ENCODE results near the gene NPC1L1.
"Not testable (repeated sequence)": the region's sequence is repeated elsewhere in the genome, so short reads cannot be mapped to it uniquely, and the experiment has no call there.

NPC1L1 gene

DNA sequence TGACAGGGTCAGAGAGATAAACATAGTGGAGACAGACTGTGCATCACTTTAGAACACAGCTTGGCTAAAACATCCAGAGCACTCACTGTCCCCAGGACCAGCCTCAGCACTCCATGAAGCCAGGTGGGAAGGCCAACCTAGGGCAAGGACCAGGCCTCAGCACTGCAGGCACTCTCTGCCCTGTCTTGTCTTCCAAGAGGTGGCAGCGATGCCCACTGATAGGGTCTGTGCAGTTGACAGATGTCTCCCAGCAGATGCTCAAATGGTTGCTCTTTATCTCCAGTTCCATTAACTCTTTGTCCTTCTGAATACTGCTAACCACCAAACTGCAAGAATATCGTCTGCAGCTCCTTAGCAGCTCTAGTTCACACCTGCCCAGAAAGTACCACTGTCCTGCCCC lies 23.5 kb upstream of the NPC1L1 start:
- no peak for DNase-seq

DNA sequence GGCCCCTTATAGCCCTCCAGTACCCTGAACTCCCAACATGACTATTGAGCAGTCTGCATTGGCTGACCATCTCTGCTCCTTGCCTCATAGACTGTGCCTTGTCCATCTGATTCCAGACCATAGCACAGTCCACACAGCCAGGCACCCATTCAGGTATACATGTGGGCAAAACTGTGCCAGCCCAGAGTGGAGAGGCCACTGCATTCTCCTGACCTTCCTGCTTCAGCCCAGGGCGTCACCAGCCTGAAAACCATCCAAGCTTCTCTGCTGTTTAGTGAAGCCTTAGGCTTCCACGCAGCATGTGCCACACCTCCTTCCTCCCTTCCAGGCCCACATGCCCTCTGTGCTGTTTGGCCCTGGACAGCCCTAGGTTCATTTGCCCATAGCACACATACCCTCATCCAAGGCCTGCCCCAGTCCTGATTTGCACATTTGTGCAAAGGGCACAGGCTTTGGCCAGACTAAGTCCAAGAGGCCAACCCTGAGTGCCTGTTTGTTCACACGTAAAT lies 22.1 kb upstream of the NPC1L1 start:
- DNase-seq = no peak

DNA sequence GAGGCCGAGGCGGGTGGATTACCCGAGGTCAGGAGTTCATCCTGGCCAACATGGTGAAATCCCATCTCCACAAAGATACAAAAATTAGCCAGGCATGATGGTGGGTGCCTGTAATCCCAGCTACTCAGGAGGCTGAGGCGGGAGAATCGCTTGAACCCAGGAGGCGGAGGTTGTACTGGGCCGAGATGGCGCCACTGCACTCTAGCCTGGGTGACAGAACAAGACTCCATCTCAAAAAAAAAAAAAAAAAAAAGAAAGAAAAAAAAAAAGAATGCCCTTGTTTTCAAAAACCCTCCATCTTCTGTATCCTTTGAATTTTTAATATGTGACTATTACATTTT lies 21.5 kb upstream of the NPC1L1 start:
- not testable (repeated sequence) for DNase-seq

DNA sequence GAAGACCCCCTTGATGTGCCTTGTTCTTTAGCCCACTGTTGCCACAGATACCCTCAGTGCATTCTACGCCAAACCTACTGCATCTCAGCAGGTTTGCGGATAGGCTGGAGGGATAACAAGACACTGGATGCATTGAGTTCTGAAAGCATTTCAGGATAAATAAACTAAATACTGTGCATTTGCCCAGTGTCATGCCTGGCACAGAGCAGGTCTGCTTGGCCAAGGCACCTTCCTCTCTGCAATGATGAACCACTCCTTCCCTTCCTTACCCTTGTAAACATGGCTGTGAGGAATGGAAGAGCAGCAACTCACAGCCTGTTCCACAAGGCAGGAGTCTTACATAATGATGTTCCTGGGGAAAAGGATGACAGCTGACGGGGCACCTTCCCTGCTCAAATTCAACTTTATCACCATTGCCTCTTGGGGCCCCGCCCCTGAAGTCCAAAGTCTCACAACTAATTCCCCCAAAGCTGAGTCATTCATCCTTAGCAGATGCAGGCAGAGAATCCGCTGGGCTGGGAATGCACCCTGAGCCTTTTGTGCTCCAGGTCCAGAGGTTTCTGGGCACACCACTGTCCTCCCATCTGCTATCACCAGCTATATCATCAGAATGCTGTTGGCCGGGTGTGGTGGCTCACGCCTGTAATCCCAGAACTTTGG lies 21.0 kb upstream of the NPC1L1 start:
- no peak for DNase-seq

DNA sequence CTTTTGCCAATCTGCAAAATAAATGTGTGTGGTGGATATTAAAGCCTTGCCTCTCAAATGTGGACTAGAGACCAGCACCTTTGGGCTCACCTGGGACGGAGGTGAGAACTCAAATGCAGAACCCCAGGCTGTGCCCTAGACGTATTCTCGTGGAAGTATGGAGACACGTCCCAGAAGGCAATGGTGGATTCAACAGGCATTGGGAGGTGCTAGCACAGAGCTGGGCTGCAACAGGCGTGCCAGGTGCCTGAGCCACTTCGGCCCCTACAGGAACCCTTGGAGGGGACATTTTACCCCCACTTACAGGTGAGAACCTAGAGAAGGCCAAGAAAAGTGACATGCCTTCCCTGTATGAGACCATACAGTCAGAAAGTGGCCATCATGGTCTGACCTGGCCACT lies 20.4 kb upstream of the NPC1L1 start:
- DNase-seq = no peak

DNA sequence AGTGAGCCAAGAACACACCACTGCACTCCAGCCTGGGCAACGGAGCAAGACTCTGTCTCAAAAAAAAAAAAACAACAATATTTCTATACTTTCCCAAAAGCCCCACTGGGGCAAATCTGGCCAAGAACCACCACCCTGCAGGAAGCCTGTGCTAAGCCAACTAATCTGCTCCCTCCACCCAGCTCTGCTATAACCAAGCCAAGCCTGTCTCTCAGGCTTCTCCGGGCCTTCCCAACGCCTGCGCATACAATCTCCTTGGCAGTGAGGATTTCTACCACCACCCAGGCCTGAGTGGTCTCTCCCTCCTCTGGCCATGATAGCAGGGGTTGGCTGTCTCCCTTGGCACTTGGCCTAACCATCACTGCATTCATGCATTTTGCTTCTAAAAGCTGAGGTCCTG lies 18.4 kb upstream of the NPC1L1 start:
- DNase-seq = no peak

DNA sequence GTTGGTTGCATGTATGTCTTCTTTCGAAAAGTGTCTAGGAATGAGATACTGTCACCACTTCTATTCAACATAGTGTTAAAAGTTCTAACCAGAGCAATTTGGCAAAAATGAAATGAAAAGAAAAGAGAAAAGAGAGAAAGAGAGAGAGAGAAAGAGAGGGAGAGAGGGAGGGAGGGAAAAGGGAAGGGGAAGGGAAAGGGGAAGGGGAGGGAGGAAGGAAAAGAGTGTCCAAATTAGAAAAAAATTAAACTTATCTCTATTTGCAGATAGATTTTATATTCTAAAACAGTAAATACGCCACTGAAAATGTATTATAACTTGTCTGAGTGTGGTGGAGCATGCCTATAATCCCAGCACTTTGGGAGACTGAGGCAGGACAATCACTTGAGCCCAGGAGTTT lies 16.4 kb upstream of the NPC1L1 start:
- no peak for DNase-seq

DNA sequence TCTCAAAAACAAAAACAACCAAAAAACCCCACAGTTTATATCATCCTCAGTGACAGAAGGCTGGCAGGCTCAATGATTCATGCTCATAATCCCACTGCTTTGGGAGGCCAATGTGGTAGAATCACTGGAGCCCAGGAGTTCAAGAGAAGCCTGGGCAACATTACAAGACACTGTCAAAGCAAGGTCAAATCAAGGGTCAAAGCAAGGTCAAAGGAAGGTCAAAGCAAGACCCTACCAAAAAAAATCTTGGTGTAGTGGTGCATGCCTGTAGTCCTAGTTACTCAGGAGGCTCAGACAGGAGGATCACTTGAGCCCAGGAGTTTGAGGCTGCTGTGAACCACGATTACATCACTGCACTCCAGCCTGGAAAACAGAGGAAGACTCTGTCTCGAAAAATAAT lies 14.2 kb upstream of the NPC1L1 start:
- DNase-seq = no peak

DNA sequence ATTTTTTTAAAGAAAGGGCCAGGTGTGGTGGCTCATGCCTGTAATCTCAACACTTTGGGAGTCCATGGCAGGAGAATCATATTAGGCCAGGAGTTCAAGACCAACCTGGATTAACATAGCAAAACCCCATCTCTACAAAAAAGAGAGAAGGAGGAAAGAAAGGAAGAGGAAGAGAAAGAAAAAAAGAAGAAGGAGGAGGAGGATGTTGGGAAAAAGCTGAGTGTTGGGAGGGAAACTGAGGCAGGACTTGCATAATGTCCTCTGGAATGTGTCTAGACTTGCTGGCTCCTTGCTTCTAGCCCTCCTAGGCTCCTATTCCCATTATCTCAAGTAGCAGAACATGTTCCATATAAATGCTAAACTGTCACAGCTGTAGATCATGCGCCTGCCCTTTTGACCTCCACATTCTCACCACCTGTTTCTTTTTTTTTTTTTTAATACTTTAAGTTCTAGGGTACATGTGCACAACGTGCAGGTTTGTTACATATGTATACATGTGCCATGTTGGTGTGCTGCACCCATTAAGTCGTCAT lies 11.4 kb upstream of the NPC1L1 start:
- DNase-seq = not testable (repeated sequence)

DNA sequence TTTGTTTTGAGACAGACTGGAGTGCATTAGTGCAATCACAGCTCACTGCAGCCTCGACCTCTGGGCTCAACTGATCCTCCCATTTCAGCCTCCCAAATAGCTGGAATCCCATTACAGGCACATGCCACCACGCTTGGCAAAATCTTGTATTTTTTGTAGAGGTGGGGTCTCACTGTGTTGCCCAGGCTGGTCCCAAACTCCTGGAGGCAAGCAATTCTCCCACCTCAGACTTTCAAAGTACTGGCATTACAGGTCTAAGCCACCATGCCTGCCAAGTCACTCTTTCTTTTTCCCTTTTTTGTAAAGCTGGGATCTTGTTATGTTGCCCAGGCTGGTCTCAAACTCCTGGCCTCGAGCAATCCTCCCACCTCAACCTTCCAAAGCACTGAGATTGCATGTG lies 8.3 kb upstream of the NPC1L1 start:
- no peak for DNase-seq

DNA sequence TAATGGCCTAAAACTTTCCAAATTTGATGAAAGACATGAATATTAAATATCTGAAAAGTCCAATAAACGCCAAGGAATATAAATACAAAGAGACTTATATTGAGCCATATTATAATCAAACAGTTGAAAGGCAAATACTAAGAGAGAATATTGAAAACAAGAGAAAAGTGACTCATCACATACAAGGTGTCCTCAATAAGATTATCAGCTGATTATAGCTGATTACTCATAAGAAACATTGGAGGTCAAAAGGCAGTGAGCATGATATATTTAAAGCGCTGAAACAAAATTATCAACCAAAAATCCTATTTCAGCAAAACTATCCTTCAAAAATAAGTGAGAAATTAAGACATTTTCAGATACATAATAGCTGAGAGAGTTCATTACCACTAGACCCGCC lies 7.8 kb upstream of the NPC1L1 start:
- DNase-seq = no peak

DNA sequence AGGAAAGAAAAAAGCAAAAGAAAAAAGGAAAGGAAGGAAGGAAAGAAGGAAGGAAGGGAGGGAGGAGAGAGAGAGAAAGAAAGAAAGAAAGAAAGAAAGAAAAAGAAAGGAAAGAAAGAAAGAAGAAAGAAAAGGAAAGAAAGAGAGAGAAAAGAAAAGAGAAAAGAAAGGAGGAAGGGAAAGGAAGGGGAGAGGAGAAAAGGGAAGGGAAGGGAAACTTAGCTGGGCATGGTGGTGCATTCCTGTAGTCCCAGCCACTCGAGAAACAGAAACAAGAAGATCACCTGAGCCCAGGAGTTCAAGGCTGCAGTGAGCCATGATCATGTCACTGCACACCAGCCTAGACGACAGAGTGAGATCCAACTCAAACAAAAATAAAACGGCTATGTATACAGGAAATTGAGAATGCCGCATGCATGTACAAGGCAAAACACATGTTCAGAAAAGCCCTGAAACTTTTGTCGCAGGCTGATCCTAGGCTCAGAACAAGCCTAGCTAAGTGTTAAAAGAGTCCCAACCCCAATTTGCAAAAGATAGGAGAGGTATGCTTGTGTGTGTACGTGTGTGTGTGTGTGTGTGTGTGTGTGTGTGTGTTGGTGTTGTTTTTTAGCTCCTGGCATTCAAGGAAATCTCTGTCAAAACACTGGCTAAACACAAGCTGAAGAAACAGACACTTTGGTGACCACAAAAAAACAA lies 6.6 kb upstream of the NPC1L1 start:
- no peak for DNase-seq

DNA sequence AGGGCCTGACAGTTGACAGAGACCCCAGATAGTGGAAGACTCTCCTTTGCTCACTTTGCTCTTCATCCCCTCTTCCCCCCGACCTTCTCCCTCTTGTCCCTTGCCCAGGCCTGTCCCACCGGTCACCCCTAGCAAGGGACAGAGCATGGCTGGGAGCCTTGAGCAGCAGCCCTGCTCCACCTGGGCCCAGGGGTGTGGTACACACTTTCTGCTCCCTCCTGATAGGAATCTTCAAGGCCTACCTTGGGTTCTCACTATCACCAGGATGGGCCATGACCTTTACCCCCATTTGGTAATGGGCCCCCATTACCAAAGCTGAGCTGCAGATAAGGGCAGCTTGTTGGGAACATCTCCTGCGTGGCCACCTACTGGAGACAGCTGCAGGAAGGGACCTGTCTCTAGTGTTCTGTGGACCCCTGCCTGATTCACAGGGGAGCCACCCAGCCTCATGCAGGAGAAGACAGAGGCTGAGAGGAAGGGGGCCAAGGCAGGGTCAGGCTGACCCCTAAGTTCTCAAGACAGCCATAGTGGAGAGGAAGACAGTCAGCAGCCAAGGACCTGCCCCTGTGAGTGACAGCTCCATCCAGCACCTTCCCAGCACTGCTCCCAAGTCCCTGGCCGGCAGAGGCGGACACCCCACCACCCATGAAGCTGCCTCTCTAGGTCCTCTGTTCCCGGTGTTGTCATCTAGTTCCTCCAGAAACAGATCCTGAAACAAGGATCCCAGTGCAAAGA lies 913 bp upstream of the NPC1L1 start:
- DNase-seq = no peak

DNA sequence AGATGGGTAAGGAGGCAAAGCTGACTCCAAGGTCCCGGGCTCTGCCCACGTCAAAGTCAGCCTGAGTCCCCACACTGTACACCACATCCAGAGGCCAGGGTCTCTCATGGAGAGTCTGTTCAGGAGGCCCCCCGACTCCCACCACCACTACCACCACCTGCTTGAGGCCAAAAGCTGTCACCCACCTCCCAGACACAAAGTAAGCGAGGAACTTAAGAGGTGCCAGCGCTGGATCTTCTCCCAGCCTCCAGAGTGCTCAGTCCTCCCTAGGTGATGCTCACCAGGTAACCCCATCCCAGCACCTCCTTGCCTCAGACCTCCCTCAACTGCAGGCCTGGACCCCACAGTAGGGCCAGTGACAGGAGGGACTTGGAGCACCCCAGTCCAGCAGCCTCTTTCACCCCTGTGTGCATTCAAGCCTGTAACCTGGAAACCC lies 520 bp downstream of the NPC1L1 start:
- no peak for DNase-seq

DNA sequence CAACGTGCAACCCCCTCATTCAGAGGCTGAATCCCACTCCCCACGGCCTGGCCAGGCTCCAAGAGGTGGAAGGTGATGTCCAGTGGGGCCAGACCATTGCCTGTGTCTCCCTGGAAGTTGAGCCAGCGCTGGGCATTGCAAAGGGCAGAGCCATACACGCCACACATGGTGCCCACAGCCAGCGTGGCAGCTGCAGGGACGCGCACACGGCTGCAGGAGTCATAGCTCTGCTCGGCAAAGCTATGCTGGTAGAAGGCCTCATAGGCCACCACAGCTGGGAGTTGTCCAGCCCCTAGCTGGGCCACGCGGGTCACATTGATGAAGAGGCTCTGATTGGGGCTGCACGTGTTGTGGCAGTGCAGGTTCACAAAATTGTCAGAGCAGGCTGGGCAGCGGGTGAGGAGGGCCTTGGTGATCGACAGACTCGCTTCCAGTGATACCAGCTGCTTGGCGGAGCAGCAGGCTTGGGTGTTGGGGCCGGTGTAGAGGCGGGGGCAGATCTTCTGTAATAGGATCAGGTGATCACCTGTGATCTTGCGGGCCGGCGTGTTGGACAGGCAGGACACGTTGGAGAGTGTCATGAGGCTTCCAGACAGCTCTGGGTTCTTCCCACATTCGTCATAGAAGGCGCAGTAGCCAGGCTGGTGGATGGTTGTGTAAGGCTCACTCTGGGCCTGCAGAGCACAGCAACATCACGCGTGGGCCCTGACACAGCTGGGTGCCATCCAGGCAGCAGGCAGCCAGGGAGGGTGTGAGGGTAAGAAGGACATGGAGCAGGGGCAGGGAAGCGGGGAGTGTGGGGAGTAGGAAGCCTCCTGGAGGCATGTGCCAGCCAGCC lies 1.2 kb downstream of the NPC1L1 start:
- DNase-seq = no peak

DNA sequence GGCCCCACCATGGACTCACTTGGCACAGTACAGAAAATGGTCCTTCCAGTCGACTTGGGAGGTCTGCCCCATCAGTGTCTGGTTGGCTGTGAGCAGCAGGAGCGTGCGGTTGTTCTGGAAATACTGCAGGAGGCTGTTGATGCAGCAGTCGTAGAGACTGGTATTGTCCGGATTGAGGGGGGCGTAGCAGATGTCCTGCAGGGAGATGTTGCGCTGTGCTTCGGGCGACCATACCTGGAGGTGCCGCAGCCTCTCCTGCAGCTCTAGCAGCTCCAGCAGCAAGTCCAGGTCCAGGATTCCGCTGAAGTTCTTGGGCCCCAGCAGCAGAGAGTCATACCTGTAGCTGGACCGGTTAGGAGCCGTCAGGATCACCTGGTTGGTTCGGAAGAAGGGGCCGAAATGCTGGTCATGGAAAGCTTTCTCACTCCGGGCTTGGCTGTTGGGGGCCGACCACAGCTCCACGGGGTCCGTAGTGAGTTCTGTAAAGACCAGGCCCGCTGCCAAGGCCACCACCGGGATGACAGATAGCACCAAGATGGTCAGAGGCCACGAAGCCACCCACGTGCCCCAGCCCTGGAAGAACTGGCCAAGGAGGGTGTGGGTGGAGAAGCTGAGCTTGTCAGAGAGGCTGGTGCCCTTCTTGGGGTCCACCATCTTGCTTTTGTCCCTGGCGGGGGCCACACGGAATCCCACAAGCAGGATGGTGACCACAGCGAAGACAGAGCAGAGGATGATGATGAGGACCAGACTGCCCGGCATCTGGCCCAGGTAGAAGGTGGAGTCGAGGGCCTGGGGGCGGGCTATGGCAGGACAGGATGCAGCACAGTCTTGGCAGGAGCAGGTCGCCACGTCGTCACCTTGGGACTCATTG lies 2.1 kb downstream of the NPC1L1 start:
- no peak for DNase-seq

DNA sequence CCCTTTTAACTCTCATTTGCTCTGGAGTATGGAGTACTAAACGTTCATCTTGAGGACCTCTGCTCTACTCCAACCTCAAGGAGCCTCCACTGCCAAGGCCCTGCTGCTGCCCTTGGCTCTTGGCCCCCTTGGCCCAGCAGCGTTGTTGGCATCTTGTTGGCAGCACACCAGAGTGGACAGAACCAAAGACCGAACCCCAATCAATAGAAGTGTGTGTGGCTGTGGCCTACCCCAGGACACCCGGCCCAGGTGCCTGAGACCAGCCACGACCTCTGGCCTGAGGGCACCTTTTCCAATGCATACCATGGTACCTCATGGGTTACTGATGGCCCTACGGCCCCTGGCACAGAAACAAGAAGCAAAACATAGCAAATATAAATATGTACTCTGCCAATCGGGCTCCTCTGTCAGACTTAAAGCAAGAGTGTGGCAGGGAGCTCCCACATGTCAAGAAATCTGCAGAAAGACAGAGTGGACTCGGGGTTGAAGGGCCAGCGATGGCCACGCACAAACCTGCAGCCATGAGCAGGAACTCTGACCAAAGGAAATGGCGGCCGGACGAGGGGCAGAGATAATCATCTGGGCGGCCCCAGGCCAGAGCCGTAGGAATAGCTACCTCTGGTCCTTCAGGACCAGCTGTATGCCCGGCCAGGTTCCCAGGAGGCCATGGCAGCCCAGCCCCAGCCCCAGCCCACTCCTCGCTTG lies 2.9 kb downstream of the NPC1L1 start:
- DNase-seq = no peak

DNA sequence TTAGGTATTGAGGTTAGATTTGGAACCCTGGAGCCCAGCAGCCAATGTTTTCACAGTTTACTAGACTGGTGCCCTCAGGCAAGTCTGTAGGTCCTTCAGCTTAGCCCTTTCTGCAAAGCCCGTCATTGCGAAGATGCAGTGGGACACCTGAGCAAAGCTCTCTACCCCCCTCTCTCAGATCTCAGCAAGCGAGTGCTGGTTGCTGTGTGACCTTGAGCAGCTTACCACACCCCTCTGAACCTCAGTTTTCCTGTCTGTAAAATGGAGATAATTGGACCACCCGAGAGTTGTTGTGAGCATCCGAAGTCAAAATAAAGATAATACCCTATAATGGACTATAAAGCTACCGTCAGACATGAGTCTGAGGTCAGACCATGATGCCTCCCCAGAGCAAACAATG lies 3.7 kb downstream of the NPC1L1 start:
- no peak for DNase-seq

DNA sequence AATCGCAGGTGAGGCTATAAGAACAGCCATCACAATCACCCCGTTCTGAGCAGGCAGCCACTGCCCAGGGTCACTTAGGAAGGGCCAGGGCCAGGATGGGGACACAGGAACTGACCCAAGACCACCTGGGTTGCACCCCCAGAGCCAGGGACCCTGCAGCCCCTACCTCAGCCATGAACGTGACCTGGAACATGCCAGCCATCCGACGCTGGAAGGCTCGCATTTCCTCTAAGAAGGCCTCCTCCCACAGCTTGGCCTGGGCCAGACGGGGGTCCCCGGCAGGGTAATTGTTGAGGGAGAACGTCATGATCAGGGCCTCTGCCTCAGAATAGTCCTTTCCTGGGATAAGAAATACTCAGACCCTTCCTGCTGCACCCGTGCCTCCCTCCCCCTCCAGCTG lies 5.0 kb downstream of the NPC1L1 start:
- no peak for DNase-seq

DNA sequence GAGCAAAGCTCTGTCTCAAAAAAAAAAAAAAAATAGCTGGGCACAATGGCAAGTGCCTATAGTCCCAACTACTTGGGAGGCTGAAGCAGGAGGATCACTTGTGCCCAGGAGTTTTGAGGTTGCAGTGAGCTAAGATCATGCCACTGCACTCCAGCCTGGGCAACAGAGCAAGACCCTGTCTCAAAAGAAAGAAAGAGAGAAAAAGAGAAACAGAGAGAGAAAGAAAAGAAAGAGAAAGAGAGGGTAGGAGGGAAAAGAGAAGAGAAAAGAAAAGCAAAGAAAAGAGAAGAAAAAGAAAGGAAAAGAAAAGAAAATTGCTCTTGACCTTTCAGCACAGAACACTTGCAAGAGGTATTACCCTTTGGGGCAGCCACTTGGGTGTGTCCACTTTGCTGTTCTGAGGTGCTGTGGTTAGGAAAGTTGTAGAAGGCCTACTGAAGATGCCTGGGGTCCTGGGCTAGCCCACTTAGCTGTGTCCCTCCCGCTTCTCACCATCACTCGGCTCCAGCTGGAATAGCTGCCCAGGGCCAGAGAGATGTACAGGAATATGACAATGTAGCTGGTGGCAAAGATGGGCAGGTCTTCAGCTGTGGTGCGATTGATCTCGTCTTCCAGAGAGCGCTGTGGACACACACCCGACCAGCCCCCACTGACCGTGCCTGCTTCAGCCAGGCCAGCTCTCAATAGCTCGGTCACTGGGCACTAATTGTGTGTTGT lies 5.6 kb downstream of the NPC1L1 start:
- DNase-seq = no peak

DNA sequence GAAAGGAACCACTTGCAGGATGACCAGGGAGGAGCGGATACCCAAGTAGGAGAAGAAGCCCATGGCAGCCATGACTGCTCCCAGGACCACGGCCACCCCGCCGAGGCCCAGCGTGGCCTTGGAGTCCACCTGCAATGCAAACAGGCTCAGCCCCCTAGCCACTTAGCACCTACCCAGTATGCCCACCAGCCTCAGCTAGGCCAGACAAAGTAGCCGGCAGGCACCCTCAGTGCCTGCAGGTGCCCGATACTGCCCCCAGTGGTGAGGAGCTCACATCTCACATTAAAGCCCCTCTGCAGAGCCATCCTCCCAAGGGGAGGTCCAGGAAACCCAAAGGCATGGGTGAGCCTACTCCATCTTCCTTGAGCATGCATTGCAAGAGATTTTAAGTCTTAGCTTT lies 6.6 kb downstream of the NPC1L1 start:
- DNase-seq = no peak
